ENCODE results near the gene SHE. TPM values are rescaled to one million over a fixed set of nuclear protein-coding genes. Genes with fewer than 3 reads are reported as not detected.

Gene SHE
- total and polyA plus RNA-seq, 2 experiments from 2014 or later: 0.23 to 0.69 TPM

GRCh38 chr1:154519591-154519991, 17.4 kb upstream of the SHE start:
- no peak overlapping the region for H3K27ac Mint-ChIP-seq
- H3K4me2 ChIP-seq: no peak overlapping the region
- H3K27me3 Mint-ChIP-seq (ENCODE audit: insufficient read depth, low read depth, poor library complexity): peaks cover 5% of the 10 kb centered on the region
- no peak for TF ChIP-seq STAT1 (IDR thresholded peaks at IDR 0.05; ENCODE audit: unreplicated experiment)
- no peak for TF ChIP-seq NANOG (IDR thresholded peaks at IDR 0.05; ENCODE audit: borderline replicate concordance)
- TF ChIP-seq, protein P1, sequence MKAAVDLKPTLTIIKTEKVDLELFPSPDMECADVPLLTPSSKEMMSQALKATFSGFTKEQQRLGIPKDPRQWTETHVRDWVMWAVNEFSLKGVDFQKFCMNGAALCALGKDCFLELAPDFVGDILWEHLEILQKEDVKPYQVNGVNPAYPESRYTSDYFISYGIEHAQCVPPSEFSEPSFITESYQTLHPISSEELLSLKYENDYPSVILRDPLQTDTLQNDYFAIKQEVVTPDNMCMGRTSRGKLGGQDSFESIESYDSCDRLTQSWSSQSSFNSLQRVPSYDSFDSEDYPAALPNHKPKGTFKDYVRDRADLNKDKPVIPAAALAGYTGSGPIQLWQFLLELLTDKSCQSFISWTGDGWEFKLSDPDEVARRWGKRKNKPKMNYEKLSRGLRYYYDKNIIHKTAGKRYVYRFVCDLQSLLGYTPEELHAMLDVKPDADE (IDR thresholded peaks at IDR 0.05): no peak
- no peak for TF ChIP-seq ZNF462 (CRISPR knock-in tag; IDR thresholded peaks at IDR 0.05)
- TF ChIP-seq POLR2AphosphoS5 (IDR thresholded peaks at IDR 0.05; ENCODE audit: low read depth): no peak
- TF ChIP-seq ZNF114 (CRISPR knock-in tag; IDR thresholded peaks at IDR 0.05): no peak
- no peak for TF ChIP-seq CTCF (conservative IDR thresholded peaks at IDR 0.05; ENCODE audit: low read depth in 2 of 2)
- TF ChIP-seq, protein P2, sequence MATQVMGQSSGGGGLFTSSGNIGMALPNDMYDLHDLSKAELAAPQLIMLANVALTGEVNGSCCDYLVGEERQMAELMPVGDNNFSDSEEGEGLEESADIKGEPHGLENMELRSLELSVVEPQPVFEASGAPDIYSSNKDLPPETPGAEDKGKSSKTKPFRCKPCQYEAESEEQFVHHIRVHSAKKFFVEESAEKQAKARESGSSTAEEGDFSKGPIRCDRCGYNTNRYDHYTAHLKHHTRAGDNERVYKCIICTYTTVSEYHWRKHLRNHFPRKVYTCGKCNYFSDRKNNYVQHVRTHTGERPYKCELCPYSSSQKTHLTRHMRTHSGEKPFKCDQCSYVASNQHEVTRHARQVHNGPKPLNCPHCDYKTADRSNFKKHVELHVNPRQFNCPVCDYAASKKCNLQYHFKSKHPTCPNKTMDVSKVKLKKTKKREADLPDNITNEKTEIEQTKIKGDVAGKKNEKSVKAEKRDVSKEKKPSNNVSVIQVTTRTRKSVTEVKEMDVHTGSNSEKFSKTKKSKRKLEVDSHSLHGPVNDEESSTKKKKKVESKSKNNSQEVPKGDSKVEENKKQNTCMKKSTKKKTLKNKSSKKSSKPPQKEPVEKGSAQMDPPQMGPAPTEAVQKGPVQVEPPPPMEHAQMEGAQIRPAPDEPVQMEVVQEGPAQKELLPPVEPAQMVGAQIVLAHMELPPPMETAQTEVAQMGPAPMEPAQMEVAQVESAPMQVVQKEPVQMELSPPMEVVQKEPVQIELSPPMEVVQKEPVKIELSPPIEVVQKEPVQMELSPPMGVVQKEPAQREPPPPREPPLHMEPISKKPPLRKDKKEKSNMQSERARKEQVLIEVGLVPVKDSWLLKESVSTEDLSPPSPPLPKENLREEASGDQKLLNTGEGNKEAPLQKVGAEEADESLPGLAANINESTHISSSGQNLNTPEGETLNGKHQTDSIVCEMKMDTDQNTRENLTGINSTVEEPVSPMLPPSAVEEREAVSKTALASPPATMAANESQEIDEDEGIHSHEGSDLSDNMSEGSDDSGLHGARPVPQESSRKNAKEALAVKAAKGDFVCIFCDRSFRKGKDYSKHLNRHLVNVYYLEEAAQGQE (IDR thresholded peaks at IDR 0.05; ENCODE audit: unreplicated experiment): no peak
- TF ChIP-seq CREB1 (CRISPR knock-in tag; IDR thresholded peaks at IDR 0.05; ENCODE audit: low read depth): no peak
- no peak for TF ChIP-seq ZNF331 (CRISPR knock-in tag; IDR thresholded peaks at IDR 0.05; ENCODE audit: low read depth)
- no peak for TF ChIP-seq JUNB (IDR thresholded peaks at IDR 0.05; ENCODE audit: unreplicated experiment)
- no peak for TF ChIP-seq EZH2phosphoT487 (IDR thresholded peaks at IDR 0.05; ENCODE audit: unreplicated experiment)
- no peak for TF ChIP-seq EZH2 (IDR thresholded peaks at IDR 0.05; ENCODE audit: low read depth, unreplicated experiment)
- no peak overlapping the region for H3K4me3 Mint-ChIP-seq
- no peak overlapping the region for H3K4me3 ChIP-seq
- ATAC-seq: no peak; the same call in 2 of the 3 replicates
- H3K79me2 ChIP-seq (replicated peaks; ENCODE audit: insufficient read depth): no peaks in the 10 kb centered on the region
- peak overlapping the region; percentile 69; the same call in 1 of the 2 replicates for H2AFZ ChIP-seq
- no peaks in the 10 kb centered on the region for H4K20me1 ChIP-seq (replicated peaks; ENCODE audit: insufficient read depth)
- H3K9me3 Mint-ChIP-seq: no peaks in the 10 kb centered on the region
- DNase-seq (ENCODE audit: low spot score): no peak
- no peaks in the 10 kb centered on the region for H3K9me2 ChIP-seq (ENCODE audit: insufficient read depth)
- H3K36me3 Mint-ChIP-seq (ENCODE audit: low read depth): no peaks in the 10 kb centered on the region
- H3F3A ChIP-seq (replicated peaks; ENCODE audit: low read depth): no peaks in the 10 kb centered on the region
- H3K4me1 Mint-ChIP-seq: no peaks in the 10 kb centered on the region
- no peaks in the 10 kb centered on the region for H3K27me3 ChIP-seq (ENCODE audit: insufficient read depth)
- no peaks in the 10 kb centered on the region for H3K4me1 ChIP-seq (ENCODE audit: insufficient read depth)
- H3K27ac ChIP-seq (ENCODE audit: low read depth): no peak overlapping the region
- H3K36me3 ChIP-seq (ENCODE audit: insufficient read depth): no peaks in the 10 kb centered on the region
